ENCODE data around the gene APOBEC3B. TPM values are rescaled to one million over a fixed set of nuclear protein-coding genes. Genes with fewer than 3 reads are reported as not detected.
A peak's percentile ranks its signal among the peaks of the same experiment; 100 is the strongest.

APOBEC3B gene
- total RNA-seq, 1 donor from 2014 or later, result not detected

DNA sequence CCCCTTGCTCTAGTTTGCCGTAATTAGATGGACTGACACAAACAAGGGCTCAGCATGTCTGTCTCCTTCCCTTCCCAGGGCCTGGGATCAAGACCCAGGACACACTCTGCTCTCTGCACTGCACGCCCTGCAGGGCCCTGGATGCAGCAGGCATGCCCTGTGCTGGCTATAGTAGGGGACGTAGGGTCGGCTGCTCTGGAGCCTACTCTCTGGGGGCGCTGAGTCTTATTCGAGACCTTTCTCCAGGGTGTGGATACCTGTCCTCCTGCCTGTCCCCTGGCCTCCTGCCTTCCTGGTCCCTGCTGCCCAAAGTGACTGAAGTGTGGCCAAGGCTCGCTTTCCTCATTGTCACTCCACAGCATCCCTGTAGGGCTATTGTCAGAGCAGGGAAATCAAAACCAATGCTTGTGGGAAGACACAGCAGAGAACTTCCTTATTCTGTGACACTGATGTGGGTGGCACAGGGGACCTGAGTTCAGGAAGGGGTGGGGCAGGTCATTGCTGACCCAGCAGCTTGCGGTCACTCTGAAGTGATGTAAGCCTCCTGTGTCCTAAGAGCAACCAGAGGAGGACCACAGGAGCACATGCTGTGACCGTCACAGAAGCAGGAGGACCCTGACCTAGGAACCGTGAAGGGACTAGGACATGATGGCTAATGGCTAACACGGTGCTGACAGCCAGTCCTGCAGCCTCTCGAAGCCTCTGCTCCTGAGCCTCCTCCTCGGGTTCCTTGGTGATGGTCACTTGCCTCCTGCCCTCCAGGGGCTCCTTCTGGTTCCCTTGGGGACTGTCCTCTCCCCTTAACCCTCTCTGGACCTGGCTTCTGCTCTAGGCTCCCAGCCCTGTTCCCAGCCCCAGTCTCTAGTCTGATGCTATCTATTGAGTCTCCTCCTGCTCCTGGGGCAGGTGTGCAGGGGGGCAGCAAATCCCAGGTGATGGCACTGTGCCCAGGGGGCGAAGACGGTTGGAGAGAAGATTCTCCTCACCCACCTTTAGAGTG is 14.4 kb upstream of the APOBEC3B start:
- Histone ChIP-seq H3K27me3 (ENCODE audit: control insufficient read depth, insufficient read depth, low read length) (peaks cover 12% of the 10 kb centered on the region), H3K4me3 (ENCODE audit: low read depth, low read length) (no peak overlapping the region), H3K36me3 (ENCODE audit: control insufficient read depth, insufficient read depth, low read length) (no peaks in the 10 kb centered on the region)
- DNase-seq (ENCODE audit: low read depth), result no peak
- TF ChIP-seq, protein P1, sequence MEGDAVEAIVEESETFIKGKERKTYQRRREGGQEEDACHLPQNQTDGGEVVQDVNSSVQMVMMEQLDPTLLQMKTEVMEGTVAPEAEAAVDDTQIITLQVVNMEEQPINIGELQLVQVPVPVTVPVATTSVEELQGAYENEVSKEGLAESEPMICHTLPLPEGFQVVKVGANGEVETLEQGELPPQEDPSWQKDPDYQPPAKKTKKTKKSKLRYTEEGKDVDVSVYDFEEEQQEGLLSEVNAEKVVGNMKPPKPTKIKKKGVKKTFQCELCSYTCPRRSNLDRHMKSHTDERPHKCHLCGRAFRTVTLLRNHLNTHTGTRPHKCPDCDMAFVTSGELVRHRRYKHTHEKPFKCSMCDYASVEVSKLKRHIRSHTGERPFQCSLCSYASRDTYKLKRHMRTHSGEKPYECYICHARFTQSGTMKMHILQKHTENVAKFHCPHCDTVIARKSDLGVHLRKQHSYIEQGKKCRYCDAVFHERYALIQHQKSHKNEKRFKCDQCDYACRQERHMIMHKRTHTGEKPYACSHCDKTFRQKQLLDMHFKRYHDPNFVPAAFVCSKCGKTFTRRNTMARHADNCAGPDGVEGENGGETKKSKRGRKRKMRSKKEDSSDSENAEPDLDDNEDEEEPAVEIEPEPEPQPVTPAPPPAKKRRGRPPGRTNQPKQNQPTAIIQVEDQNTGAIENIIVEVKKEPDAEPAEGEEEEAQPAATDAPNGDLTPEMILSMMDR (IDR thresholded peaks at IDR 0.05; ENCODE audit: insufficient read depth, low read length, severe bottlenecking), result no peak
- peak; percentile 85 for FAIRE-seq

DNA sequence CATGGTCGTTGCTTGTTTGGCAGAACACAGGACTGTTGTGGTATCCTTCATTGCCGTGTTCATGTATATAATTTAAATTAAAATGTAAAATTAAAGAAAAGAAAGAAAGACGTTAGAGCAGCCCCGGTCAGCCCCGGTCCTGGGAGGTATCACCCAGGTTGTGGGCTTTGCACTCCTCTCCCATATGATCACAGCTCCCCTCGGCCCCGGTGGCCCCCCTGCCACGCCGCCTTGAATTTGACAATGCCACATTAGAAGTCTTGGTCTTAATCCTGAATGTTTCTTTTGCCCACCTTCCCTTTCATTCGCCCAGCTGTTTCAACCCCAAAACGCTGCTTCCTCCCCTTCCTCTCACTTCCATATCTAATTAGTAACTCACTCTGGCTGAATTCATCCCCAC is 13.3 kb upstream of the APOBEC3B start:
- Histone ChIP-seq H3K27me3 (ENCODE audit: control insufficient read depth, insufficient read depth, low read length) (peaks cover 13% of the 10 kb centered on the region), H3K36me3 (ENCODE audit: control insufficient read depth, insufficient read depth, low read length) (no peaks in the 10 kb centered on the region), H3K4me3 (ENCODE audit: low read depth, low read length) (no peak overlapping the region)
- no peak for FAIRE-seq
- no peak for DNase-seq (ENCODE audit: low read depth)
- TF ChIP-seq, protein P1 (IDR thresholded peaks at IDR 0.05; ENCODE audit: insufficient read depth, low read length, severe bottlenecking), result no peak

DNA sequence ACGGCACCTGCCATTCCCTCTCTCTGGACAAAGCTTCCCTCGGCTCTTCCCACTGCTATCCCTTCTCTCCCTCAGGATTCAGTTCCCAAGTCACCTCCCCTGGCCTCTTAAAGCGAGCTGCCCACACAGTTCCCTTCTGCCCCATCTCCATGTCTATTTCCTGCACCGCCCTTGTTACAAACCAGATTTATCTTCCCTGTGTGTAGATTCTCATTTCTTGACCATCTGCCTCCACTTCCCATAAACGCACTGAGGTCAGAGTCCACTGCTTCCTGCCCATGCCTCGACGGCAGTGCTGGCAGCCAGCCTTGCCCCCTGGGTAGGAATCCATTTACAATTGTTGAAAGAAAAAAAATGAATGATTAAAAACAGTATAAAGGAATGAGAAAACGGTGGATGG is 11.6 kb upstream of the APOBEC3B start:
- Histone ChIP-seq H3K36me3 (ENCODE audit: control insufficient read depth, insufficient read depth, low read length) (no peaks in the 10 kb centered on the region), H3K27me3 (ENCODE audit: control insufficient read depth, insufficient read depth, low read length) (peaks cover 7% of the 10 kb centered on the region), H3K4me3 (ENCODE audit: low read depth, low read length) (no peak overlapping the region)
- DNase-seq (ENCODE audit: low read depth) (no peak), FAIRE-seq (no peak)
- TF ChIP-seq, protein P1 (IDR thresholded peaks at IDR 0.05; ENCODE audit: insufficient read depth, low read length, severe bottlenecking), result no peak

DNA sequence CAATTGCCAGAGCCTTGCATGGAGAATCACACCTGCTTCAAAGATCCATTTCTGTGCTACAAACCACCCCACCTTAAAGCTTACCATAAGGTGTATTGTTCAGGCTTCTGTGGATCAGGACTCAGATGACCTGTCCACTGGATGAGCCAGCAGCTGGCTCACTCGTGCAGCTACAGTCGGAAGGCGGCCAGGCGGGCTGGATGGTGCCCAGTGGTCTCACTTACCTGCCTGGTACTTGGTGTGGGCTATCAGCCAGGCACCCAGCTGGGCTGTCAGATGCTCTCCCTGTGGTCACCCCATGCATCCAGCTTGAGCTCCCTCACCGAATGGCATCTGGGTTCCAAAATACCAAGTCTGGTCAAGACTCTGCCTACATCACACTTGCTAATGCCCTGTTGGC is 10.9 kb upstream of the APOBEC3B start:
- H3K4me3 ChIP-seq (ENCODE audit: low read depth, low read length), result no peak overlapping the region
- peaks cover 4% of the 10 kb centered on the region for H3K27me3 ChIP-seq (ENCODE audit: control insufficient read depth, insufficient read depth, low read length)
- no peaks in the 10 kb centered on the region for H3K36me3 ChIP-seq (ENCODE audit: control insufficient read depth, insufficient read depth, low read length)
- no peak for FAIRE-seq
- TF ChIP-seq, protein P1 (IDR thresholded peaks at IDR 0.05; ENCODE audit: insufficient read depth, low read length, severe bottlenecking), result no peak
- no peak for DNase-seq (ENCODE audit: low read depth)

DNA sequence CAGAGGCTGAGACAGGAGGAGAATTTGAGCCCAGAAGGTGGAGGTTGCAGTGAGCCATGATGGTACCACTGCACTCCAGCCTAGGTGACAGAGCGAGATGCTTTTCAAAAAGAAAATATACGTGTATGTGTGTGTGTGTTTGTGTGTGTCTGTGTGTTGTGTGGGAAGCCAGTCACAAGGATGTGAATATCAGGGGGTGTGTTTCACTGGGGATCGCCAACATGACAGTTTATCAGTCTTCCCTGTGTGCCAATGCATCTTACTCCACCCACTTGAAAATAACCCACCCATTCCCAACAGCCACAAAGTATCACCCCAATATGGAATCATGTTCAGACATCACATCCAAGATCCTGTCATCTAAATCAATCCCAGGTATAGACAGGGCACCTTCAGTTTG is 10.4 kb upstream of the APOBEC3B start:
- TF ChIP-seq, protein P1 (IDR thresholded peaks at IDR 0.05; ENCODE audit: insufficient read depth, low read length, severe bottlenecking), result no peak
- no peak for FAIRE-seq

More for the DNA sequence above, 10.4 kb upstream of the APOBEC3B start:
- no peak for DNase-seq (ENCODE audit: low read depth)
- Histone ChIP-seq H3K27me3 (ENCODE audit: control insufficient read depth, insufficient read depth, low read length) (peaks cover 2% of the 10 kb centered on the region), H3K4me3 (ENCODE audit: low read depth, low read length) (no peak overlapping the region), H3K36me3 (ENCODE audit: control insufficient read depth, insufficient read depth, low read length) (no peaks in the 10 kb centered on the region)

Measured in bronchial epithelial cell (primary cell).